Gastroesophageal sphincter (tissue), 3 donors: Measurements from ENCODE around the gene MALT1.

Experiments used
- CTCF ChIP-seq, 4 experiments: fragments of 200-600 bp in 2 of 4; fragments of 450-650 bp in 2 of 4; sonication (generic) in 1 of 4; IDR thresholded peaks; one replicate each; pipeline ENCODE4 v1.5.1; 2017 to 2019; ENCODE audit warnings: antibody characterized with exemption in 4 of 4, mild to moderate bottlenecking in 2 of 4, moderate library complexity in 2 of 4
- POLR2A ChIP-seq, 2 donors: fragments of 450-650 bp; IDR thresholded peaks; one replicate each; pipeline ENCODE4 v1.6.1; 2017; ENCODE audit warnings: antibody characterized with exemption in 2 of 2, mild to moderate bottlenecking in 2 of 2, moderate library complexity in 1 of 2

- TF ChIP-seq CTCF (IDR thresholded peaks at IDR 0.05) (no peak), POLR2A (IDR thresholded peaks at IDR 0.05) (no peak)
Measured at GRCh38 chr18:58758046-58758445, 86.8 kb downstream of the MALT1 start.
